ENCODE results near the gene RYR3.

Gene RYR3

GRCh38 chr15:33699691-33700447, 389.1 kb downstream of the RYR3 start:
- no peak for DNase-seq (ENCODE audit: low spot score)
- no peak for FAIRE-seq

GRCh38 chr15:33700695-33701303, 390.0 kb downstream of the RYR3 start:
- DNase-seq (ENCODE audit: low spot score) (peak; percentile 59), FAIRE-seq (no peak)

DNA sequence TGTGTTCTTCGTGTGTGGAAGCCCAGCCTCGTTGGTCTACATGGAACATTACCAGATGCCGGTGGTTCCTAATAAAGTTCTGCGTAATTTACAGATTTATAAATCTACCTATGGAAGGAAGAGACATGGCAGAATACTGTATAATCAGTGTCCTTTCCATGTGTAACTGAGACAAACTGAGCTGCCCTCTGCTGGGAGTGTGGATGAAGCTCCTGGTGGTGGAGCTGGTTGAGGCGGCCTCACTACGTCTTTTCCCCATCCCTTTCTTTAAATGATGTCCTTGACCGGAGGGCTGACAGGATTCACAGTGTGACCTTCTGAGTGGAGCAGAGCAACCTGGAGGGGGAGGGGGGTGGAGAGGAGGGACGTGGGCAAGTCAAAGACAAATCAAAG, 390.5 kb downstream of the RYR3 start:
- FAIRE-seq: no peak
- DNase-seq (ENCODE audit: low spot score): no peak

DNA sequence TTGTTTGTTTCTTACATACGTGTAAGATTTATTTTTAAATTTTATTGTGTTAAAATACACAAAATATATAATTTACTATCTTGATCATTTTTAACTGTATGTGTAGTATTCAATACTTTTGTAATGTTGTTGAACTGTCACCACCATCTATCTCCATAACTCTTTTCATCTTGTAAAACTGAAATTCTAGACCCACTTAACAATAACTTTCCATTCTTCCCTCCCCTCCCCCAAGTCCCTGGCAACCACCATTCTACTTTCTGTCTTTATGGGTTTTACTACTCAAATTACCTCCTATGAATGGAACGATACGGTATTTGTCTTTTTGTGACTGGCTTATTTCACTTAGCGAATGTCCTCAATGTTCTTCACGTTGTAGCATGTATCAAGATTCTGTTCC, 395.4 kb downstream of the RYR3 start:
- no peak for FAIRE-seq
- no peak for DNase-seq (ENCODE audit: low spot score)

DNA sequence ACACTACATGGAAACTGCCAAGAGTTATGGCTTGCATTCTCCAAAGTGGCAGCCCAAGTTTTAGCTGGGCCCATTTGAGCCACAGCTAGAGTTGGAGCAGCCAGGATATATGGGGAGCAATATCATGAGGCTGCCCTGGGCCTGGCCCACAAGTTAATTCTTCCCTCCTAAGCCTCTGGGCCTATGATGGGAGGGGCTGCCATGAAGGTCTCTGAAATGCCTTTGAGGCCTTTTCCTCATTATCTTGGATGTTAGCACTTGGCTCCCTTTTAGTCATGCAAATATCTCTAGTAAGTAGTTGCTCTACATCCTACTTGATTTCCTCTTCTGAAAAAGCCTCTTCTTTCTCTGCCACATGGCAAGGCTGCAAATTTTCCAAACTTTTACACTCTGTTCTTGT, 400.0 kb downstream of the RYR3 start:
- no peak for DNase-seq (ENCODE audit: low spot score)
- no peak for FAIRE-seq

- FAIRE-seq (no peak), DNase-seq (ENCODE audit: low spot score) (no peak)
These were observed 405.3 kb downstream of the RYR3 start for GRCh38 chr15:33716025-33716424.

DNA sequence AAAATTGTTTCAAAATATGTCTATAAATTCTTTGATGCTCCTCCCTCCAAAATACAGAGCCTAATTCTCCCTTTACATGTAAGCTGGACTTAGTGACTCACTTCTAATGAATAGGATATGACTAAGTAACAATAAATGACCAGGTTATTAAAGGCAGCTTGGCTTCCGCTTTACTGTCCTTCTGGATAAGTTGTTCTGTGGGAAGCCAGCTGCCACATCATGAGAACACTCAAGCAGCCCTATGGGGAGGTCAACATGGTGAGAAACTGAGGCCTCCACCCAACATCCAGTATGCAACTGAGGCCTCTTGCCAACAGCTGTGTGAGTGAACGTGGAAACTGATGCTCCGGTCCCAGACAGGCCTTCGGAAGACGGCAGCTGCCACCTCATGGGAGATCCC, 410.2 kb downstream of the RYR3 start:
- DNase-seq (ENCODE audit: low spot score): peak; percentile 69

DNA sequence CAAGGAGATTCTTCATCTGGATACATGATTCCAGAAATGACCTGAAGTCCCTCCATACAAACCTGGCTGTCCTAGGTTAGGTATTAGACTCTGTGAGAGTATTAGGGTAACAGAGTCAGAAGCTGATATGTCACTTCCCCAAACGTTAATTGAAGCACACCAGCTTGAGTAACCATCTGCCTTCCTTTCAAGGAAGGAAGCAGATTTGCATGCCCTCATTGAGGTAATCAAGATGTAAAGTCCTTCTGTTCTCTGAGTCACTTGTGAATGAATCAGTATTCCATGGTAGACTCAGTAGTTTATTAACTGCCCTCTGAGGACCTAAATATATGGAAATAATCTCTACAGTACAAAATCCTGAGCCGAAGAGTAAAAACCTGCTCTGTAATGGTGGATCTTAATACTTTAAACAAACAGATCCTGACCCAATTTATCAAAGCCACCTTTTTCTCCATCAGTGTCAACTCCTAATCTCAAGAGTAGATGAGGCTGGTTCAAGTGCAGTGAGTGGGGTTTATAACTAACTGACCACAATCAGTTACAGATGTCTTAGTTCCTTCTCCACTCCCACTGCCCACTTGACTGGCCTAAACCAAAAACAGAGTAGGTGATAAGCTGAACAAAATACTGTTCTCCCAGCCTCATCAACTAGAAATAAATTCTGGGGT, 411.4 kb downstream of the RYR3 start:
- DNase-seq (ENCODE audit: low spot score) (peak; percentile 85), FAIRE-seq (peak; percentile 91)

More for the DNA sequence above, 410.2 kb downstream of the RYR3 start:
- peak; percentile 83 for FAIRE-seq

GRCh38 chr15:33722673-33723015, 411.9 kb downstream of the RYR3 start:
- DNase-seq (ENCODE audit: low spot score): peak; percentile 8
- FAIRE-seq: no peak

GRCh38 chr15:33724321-33725036, 413.7 kb downstream of the RYR3 start:
- DNase-seq (ENCODE audit: low spot score): no peak
- no peak for FAIRE-seq

DNA sequence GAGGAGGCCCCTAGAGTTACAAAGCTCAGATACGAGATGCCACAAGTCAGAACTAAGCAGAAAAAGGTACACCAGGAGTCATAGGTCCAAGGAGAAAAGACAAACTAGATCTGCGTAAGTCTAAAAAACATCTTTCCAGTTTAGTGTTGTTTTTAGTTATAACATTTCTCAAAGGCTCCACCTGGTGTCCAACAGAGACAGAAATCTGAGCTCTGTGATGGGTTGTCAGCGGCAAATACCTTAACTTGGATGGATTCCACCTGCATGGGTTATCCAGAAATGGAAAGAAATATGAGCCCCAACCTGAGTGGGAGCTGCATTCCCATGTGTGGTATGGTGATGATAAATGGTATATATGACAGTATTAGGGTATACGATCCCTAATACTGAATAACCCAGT, 418.9 kb downstream of the RYR3 start:
- DNase-seq (ENCODE audit: low spot score) (no peak), FAIRE-seq (no peak)

- no peak for DNase-seq (ENCODE audit: low spot score)
- no peak for FAIRE-seq
These were observed 420.0 kb downstream of the RYR3 start for GRCh38 chr15:33730815-33731214.

- DNase-seq (ENCODE audit: low spot score) (no peak), FAIRE-seq (no peak)
These were observed 424.4 kb downstream of the RYR3 start for GRCh38 chr15:33735143-33735542.

DNA sequence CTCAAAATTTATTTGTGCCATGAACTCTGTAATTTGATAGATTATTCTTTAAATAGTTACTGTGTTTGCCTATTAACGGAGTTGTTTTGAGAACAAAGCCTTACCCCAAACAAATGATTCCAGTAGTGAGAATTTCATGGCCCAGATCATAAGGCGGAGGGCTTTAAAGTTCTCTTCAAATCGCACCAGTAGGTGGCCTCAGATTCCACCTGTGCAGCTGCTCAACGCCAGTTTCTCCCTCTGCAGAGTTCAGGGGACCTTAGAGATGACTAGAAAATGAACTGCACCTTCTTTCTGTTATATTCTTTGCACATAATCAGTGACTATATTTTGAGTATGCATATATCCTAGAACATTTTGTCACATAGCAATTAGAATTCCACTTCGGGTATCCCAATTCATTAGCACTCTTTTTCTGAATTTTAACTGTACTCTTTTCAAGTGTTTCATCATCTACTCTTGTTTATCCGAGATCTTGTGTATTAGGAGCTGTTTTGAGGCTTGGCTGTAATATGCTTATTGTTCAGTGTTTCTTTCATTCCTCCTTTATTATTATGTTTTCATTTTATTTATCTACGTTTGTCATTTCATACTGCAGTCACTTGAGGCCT, 425.0 kb downstream of the RYR3 start:
- DNase-seq (ENCODE audit: low spot score): peak; percentile 11
- FAIRE-seq: no peak

- FAIRE-seq (no peak), DNase-seq (ENCODE audit: low spot score) (peak; percentile 13)
These were observed 427.2 kb downstream of the RYR3 start for GRCh38 chr15:33737687-33738601.

- FAIRE-seq (no peak), DNase-seq (ENCODE audit: low spot score) (no peak)
These were observed 428.3 kb downstream of the RYR3 start for GRCh38 chr15:33738941-33739664.

GRCh38 chr15:33742306-33742705, 431.5 kb downstream of the RYR3 start:
- DNase-seq (ENCODE audit: low spot score) (no peak), FAIRE-seq (no peak)

DNA sequence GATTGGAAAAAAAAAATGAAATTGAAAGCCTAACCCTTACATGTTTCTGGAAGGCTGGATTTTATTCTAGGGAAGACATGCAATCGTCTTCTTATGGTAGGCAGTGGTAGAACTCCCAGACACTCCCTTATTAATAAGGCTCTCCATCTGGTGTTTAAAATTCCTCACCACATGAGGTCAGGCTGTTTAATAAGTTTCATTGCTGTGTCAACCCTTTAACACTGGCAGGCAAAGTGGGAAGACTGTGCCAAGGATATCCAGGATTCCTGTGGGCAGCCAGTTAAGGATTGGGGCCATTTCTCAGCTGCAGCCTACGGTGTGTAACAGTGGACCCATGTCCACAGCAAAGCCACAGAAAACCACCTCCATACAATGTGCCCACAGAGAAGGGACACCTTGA, 432.0 kb downstream of the RYR3 start:
- FAIRE-seq: no peak
- no peak for DNase-seq (ENCODE audit: low spot score)

- FAIRE-seq (no peak), DNase-seq (ENCODE audit: low spot score) (no peak)
These were observed 435.4 kb downstream of the RYR3 start for GRCh38 chr15:33746203-33746602.

DNA sequence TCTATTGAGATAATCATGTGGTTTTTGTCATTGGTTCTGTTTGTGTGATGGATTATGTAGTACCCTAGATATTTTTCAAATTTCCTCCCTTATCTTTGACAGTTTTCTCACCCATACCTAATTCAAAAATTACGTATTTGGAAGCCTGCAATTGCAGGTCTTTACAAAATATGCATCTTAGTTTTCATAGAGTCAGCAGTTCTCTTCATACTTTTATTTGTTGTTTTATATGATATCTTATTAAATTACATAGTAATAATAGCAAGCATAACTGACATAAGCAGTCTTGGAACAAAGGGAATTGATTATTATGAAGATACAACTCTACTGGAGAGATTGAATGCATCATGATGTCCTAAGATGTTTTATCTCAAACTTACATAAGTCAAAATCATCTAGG, 442.2 kb downstream of the RYR3 start:
- DNase-seq (ENCODE audit: low spot score): no peak
- FAIRE-seq: no peak
